ENCODE data around the gene TMEM132E. TPM values are rescaled to one million over a fixed set of nuclear protein-coding genes. Genes with fewer than 3 reads are reported as not detected.

The TMEM132E gene
- total and polyA plus RNA-seq, 2 of the 8 experiments (the other 6 are each of a cell fraction or from before 2014, with no cell fraction given), result 0.45 to 0.60 TPM

DNA sequence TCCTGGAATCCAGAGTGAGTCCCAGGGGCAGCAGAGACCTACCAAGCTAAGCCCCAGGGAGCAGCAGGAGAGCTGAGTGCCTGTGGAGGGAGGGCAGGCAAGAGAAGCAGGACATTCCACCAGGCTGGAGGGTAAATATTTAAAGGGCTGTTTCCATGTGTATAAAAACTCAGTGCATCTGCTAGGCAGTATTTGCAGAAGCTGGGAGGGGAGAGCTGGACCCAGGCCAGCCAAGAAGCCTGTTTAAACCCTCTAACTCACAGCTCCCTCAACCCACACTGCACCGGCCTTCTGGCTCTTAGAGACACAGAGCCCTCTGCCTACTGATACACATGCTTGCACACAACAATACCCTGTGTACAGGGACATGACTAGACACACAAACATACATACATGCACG is 22.5 kb upstream of the TMEM132E start:
- Histone ChIP-seq H2BK15ac (ENCODE audit: low read length) (no peak overlapping the region), H2BK5ac (ENCODE audit: low read depth, low read length) (no peak overlapping the region), H3K36me3 (ENCODE audit: control insufficient read depth in 2 of 4, insufficient read depth in 4 of 4, low read length in 3 of 4) (no peaks in the 10 kb centered on the region), H3K23ac (ENCODE audit: insufficient read length) (no peak overlapping the region), H4K20me1 (replicated peaks in 1 of 2; ENCODE audit: control insufficient read depth in 1 of 2, insufficient read depth in 2 of 2, low read length in 2 of 2) (peaks cover 2 to 11% of the 10 kb centered on the region in 2 experiments), H2BK120ac (replicated peaks; ENCODE audit: low read depth, low read length) (no peak overlapping the region), H3K56ac (replicated peaks; ENCODE audit: insufficient read length, low read depth, low read length) (no peak overlapping the region), H3K4ac (replicated peaks; ENCODE audit: insufficient read length, low read depth, low read length) (no peak overlapping the region), H3K18ac (ENCODE audit: extremely low read depth, low read length) (no peak overlapping the region), H3K4me3 (ENCODE audit: extremely low read depth in 1 of 4, insufficient read depth in 2 of 4, low read depth in 3 of 4, low read length in 4 of 4) (no peak overlapping the region), H4K5ac (ENCODE audit: insufficient read length, low read depth, low read length) (no peak overlapping the region), H2AK5ac (ENCODE audit: low read depth, low read length) (no peak overlapping the region), H2BK20ac (ENCODE audit: low read length) (no peak overlapping the region), H4K8ac (ENCODE audit: extremely low read depth, insufficient read depth, low read length) (no peak overlapping the region), H4K91ac (replicated peaks; ENCODE audit: insufficient read length, low read length) (no peak overlapping the region), H3K14ac (ENCODE audit: insufficient read length) (no peak overlapping the region), H3K23me2 (ENCODE audit: low read depth, low read length) (peaks cover 4% of the 10 kb centered on the region; the same call in 1 of the 2 replicates), H3K9me3 (ENCODE audit: insufficient read depth in 2 of 2, low read depth in 1 of 2, low read length in 1 of 2) (no peaks in the 10 kb centered on the region), H3K27ac (ENCODE audit: low read depth, low read length) (no peak overlapping the region), H2AFZ (ENCODE audit: low read length) (no peak overlapping the region), H2BK12ac (ENCODE audit: low read depth, low read length) (no peak overlapping the region), H3K79me1 (ENCODE audit: low read depth, low read length) (no peaks in the 10 kb centered on the region), H3K79me2 (ENCODE audit: control insufficient read depth in 1 of 2, insufficient read depth in 2 of 2, low read length in 2 of 2) (no peaks in the 10 kb centered on the region), H3K4me2 (ENCODE audit: insufficient read depth in 1 of 2, low read depth in 2 of 2, low read length in 2 of 2) (no peak overlapping the region), H3K4me1 (replicated peaks in 1 of 4; ENCODE audit: control insufficient read depth in 3 of 4, insufficient read depth in 4 of 4, low read length in 3 of 4) (peaks cover 0 to 2% (median 0%) of the 10 kb centered on the region in 4 experiments; a peak in 1 of 7 replicates), H3K9ac (replicated peaks in 1 of 4; ENCODE audit: extremely low read depth in 1 of 4, low read depth in 3 of 4, low read length in 3 of 4) (no peak overlapping the region), H3K27me3 (replicated peaks in 1 of 4; ENCODE audit: control insufficient read depth in 3 of 4, extremely low read depth in 1 of 4, insufficient read depth in 3 of 4, low read length in 3 of 4) (peaks cover 0 to 2% (median 0%) of the 10 kb centered on the region in 4 experiments; a peak in 1 of 7 replicates)
- ChIA-PET CTCF (ENCODE audit: partially characterized antibody) (interaction anchor here (0.6 to 8.4 kb wide), 10 partner anchors 12 to 336 kb away, joined by 3 to 102 read pairs (median 4); no protein-coding TSS in a partner anchor), POLR2A (ENCODE audit: partially characterized antibody) (interaction anchor here (0.7 kb wide), 1 partner anchor 21 kb away, joined by 3 read pairs; no protein-coding TSS in a partner anchor)
- FAIRE-seq, result no peak
- TF ChIP-seq TAF1 (IDR thresholded peaks at IDR 0.05; ENCODE audit: low read depth, low read length) (no peak), CBX8 (IDR thresholded peaks at IDR 0.05; ENCODE audit: borderline replicate concordance, low read depth, low read length) (no peak), EZH2 (IDR thresholded peaks at IDR 0.05; ENCODE audit: low read depth, low read length, severe bottlenecking) (no peak), MAFK (IDR thresholded peaks at IDR 0.05; ENCODE audit: low read depth, low read length) (no peak), TCF12 (IDR thresholded peaks at IDR 0.05; ENCODE audit: low read depth, low read length) (no peak), RNF2 (IDR thresholded peaks at IDR 0.05; ENCODE audit: borderline replicate concordance, low read depth, low read length, missing control alignments, poor library complexity, severe bottlenecking) (no peak), POLR2AphosphoS5 (IDR thresholded peaks at IDR 0.05; ENCODE audit: low read depth, low read length) (no peak), BCL11A (IDR thresholded peaks at IDR 0.05; ENCODE audit: low read depth in 2 of 2, low read length in 2 of 2) (no peak), POU5F1 (IDR thresholded peaks at IDR 0.05; ENCODE audit: low read depth, low read length) (no peak), SRF (IDR thresholded peaks at IDR 0.05; ENCODE audit: low read depth, low read length) (no peak), SUZ12 (IDR thresholded peaks at IDR 0.05; ENCODE audit: low read length) (no peak), PHF8 (conservative IDR thresholded peaks at IDR 0.05; ENCODE audit: low read depth, low read length) (no peak)
- 76% methylated on average over 2 of the region's 2 CpGs; no CpG with 5 or more reads in 1 of the 2 experiments for WGBS, 2 experiments (ENCODE audit: extremely low coverage in 1 of 2, insufficient coverage in 1 of 2, insufficient read length in 1 of 2, insufficient replicate concordance in 2 of 2, low coverage in 1 of 2, low lambda C conversion rate in 2 of 2, missing lambda C conversion rate in 1 of 2)
- no peak for DNase-seq (ENCODE audit: low read depth in 1 of 2, low spot score in 2 of 2)

All from H1 (cell line).